ENCODE results near the gene ACOXL.

ACOXL gene

DNA sequence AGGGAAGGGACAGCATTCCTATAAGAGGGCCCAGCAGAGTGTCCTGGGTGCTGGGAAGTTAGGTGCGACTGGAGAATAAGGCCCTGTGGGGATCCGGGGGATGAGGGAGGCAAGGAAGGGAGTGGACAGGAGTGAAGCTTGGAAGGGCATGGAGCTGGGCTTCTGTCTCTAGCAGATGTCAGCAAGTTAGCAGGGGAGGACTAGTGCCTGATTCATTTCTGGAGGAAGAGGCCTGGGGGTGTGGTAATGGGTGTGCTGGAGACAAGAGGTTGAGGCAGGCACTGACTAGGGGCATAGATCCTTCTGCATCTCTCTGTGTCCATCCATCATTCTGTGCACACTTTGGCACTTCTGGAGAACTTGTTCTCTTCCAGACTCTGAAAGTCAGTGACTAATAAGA lies 134.7 kb downstream of the ACOXL start:
- FAIRE-seq (no peak), DNase-seq (ENCODE audit: insufficient read length, low spot score) (no peak)
- TF ChIP-seq, protein P1, sequence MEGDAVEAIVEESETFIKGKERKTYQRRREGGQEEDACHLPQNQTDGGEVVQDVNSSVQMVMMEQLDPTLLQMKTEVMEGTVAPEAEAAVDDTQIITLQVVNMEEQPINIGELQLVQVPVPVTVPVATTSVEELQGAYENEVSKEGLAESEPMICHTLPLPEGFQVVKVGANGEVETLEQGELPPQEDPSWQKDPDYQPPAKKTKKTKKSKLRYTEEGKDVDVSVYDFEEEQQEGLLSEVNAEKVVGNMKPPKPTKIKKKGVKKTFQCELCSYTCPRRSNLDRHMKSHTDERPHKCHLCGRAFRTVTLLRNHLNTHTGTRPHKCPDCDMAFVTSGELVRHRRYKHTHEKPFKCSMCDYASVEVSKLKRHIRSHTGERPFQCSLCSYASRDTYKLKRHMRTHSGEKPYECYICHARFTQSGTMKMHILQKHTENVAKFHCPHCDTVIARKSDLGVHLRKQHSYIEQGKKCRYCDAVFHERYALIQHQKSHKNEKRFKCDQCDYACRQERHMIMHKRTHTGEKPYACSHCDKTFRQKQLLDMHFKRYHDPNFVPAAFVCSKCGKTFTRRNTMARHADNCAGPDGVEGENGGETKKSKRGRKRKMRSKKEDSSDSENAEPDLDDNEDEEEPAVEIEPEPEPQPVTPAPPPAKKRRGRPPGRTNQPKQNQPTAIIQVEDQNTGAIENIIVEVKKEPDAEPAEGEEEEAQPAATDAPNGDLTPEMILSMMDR (IDR thresholded peaks at IDR 0.05; ENCODE audit: insufficient read depth, missing control alignments): no peak

DNA sequence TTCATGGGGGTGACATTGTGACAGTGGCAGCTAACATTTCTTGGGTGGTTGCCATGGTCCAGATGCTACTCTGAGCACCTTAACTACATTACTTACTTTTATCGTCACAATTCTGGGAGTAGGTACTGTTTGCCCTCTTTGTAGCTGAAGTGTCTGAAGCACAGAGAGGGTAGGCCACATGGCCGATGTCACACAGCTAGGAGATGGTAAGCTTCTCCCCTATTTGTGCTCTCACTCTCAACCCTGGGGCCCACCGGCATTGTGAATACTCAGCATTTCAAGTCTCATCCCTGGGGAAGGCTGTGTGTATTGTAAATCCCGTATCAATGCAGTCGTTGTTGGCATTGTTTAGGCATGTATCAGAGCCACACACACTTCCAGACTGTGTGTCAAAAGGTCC lies 136.6 kb downstream of the ACOXL start:
- no peak for DNase-seq (ENCODE audit: insufficient read length, low spot score)
- no peak for FAIRE-seq
- TF ChIP-seq, protein P1 (IDR thresholded peaks at IDR 0.05; ENCODE audit: insufficient read depth, missing control alignments): no peak

DNA sequence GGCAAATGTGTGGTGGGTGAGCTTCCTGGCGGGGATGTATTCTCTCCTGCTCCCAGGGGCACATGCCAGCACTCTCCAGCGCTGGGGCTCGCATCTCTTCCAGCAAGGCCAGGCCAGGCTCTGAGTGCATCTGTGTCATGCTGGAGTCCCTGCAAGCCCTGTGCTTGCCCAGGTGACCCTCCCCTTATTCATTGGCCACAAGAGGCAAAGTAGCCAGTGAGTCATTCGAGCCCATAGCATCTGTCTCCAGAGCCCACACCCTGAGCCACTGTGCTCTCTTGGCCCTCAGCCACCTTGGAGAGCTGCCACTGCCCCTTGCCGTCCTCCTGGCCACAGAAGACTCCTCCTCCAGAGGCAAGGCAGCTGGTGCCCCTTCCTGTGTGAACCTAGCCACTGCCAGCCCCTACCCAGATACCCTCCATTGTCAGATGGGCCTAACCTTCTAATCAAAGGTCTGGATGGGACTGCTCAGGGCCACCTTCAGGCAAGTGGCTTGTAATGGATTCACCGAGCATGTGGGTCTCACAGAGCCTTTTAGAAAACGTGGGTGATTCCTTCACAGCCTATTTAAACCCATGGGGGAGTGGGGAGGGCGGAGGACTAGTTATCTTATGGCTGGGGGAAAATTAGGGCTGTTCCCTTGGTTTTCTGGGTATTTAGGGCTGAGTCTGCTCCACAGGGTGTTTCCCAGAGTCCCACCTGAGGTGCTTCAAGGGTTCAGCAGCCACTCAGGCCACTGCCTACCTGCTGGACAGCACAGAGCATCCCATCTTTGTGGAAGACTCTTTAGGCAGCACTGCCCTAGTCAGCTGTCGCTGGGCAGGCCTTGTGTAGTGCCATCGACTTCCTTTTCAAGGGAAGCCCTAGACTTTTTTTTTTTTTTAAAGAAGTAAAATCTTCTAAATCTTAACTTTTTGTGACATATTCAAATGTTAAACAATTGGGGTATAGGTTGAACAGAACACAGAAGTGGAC lies 137.4 kb downstream of the ACOXL start:
- FAIRE-seq: no peak
- TF ChIP-seq, protein P1 (IDR thresholded peaks at IDR 0.05; ENCODE audit: insufficient read depth, missing control alignments): no peak
- no peak for DNase-seq (ENCODE audit: insufficient read length, low spot score)

DNA sequence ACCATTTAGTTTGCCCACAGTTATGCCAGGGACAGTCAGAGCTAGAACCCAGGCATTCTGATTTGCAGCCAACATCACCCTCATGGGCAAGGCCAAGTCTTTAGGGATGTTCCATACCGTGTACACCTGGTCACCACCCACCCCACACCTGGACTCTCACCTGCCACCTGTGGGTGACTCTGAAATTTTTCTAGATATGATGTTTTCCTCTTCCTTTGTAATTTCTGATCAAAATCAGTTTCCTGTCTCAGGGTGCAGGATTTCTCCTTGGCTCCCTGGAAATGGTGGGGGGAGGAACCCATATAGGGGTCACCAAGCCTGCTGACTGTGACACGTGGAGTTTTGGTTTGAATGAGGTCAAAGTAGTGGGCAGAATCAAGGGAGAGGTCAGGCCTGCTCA lies 138.2 kb downstream of the ACOXL start:
- DNase-seq (ENCODE audit: insufficient read length, low spot score): no peak
- no peak for FAIRE-seq
- TF ChIP-seq, protein P1 (IDR thresholded peaks at IDR 0.05; ENCODE audit: insufficient read depth, missing control alignments): no peak

DNA sequence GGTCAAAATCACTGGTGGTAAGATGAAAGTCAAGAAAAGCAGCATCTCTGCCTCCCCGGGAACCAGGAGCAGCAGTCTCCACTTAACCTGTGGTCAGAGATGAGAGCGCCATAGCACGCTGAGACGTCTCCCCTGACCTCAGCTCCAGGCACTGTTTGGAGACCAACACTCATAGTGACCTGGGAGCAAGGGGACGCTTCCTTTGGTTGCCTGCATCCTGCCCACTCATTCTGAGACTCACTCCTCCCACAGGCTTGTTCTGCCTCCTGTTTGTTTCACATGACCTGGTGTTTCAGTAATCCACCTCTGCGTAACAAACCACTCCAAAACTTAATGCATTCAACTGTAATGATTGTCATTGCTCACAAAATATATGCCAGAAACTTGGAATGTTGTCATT lies 139.3 kb downstream of the ACOXL start:
- no peak for FAIRE-seq
- TF ChIP-seq, protein P1 (IDR thresholded peaks at IDR 0.05; ENCODE audit: insufficient read depth, missing control alignments): no peak

DNA sequence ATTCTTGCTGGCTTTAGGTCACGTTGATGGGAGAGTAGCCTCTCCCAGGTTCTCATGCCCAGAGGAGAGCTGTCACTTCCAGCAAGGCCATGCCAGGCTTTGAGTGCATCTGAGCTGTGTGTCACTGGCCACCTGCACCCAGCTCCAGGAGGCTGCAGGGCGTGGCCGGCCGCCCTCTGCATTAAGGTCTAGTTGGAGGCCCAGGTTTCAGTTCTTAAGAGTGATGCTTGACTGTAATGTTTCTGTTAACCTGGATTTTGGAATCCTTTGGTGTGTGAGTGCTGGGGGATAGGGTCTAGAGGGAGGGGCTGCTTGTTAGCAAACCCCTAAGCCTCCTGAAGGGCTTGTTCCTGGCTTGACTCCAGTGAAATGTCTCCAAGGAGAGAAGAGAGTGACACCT lies 140.1 kb downstream of the ACOXL start:
- no peak for FAIRE-seq
- no peak for DNase-seq (ENCODE audit: insufficient read length, low spot score)
- TF ChIP-seq, protein P1 (IDR thresholded peaks at IDR 0.05; ENCODE audit: insufficient read depth, missing control alignments): no peak

More for the DNA sequence above, 139.3 kb downstream of the ACOXL start:
- no peak for DNase-seq (ENCODE audit: insufficient read length, low spot score)

DNA sequence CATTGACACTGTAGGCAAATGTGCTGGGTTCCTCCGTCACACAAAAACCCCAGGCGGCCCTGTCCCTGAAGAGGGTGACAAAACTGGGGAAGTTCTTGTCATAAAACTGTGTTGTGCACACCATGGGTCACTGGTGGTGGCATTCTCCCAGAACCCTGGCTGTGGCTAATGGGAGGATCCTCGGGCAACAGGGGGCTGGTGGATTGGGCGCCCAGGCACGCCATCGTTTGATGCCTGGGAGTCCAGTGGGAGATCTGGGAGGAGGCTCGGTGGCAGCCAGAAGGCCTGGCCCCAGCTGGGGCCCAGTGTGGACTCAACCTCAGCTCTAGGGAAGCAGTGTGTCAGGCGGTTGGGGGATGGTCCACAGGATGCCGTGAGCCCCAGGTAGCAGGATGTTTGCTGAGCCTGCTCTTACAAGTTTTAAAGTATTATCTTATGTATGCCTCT lies 140.7 kb downstream of the ACOXL start:
- no peak for FAIRE-seq
- TF ChIP-seq, protein P1 (IDR thresholded peaks at IDR 0.05; ENCODE audit: insufficient read depth, missing control alignments): no peak

More for the DNA sequence above, 140.7 kb downstream of the ACOXL start:
- DNase-seq (ENCODE audit: insufficient read length, low spot score): no peak
